ENCODE results near the gene TRMT11. TPM values are rescaled to one million over a fixed set of nuclear protein-coding genes. Genes with fewer than 3 reads are reported as not detected.
A peak's percentile ranks its signal among the peaks of the same experiment; 100 is the strongest.

TRMT11 gene
- total and polyA plus RNA-seq, 4 donors = 9.9 to 46.1 (median 15.3) TPM

DNA sequence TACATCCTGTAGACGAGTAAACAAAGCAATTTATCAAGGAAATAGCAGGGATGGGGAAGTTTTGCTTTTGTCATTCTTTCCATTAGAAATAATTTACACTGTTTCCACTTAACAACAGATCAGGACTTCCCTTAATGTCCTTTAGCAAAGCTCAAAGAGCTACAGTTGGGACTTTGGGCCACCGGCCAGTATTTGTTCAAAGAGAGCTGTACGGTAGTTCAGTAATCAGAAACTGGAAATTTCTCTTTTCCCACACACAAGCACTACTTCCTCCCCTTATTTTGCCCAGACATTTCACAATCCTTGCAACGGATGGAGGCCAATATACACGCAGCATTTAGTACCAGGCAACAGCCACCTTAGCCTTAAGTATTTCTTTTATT is 41.9 kb upstream of the TRMT11 start:
- TF ChIP-seq, protein P1, sequence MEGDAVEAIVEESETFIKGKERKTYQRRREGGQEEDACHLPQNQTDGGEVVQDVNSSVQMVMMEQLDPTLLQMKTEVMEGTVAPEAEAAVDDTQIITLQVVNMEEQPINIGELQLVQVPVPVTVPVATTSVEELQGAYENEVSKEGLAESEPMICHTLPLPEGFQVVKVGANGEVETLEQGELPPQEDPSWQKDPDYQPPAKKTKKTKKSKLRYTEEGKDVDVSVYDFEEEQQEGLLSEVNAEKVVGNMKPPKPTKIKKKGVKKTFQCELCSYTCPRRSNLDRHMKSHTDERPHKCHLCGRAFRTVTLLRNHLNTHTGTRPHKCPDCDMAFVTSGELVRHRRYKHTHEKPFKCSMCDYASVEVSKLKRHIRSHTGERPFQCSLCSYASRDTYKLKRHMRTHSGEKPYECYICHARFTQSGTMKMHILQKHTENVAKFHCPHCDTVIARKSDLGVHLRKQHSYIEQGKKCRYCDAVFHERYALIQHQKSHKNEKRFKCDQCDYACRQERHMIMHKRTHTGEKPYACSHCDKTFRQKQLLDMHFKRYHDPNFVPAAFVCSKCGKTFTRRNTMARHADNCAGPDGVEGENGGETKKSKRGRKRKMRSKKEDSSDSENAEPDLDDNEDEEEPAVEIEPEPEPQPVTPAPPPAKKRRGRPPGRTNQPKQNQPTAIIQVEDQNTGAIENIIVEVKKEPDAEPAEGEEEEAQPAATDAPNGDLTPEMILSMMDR (IDR thresholded peaks at IDR 0.05; ENCODE audit: control extremely low read depth, extremely low read depth) = no peak
- Histone ChIP-seq H3K36me3 (ENCODE audit: control insufficient read depth in 4 of 4, insufficient read depth in 4 of 4, low read length in 4 of 4) (no peaks in the 10 kb centered on the region), H3K4me3 (no peak overlapping the region), H3K27me3 (ENCODE audit: control insufficient read depth in 3 of 3, insufficient read depth in 3 of 3, low read length in 2 of 3) (no peaks in the 10 kb centered on the region), H3K9me3 (ENCODE audit: control insufficient read depth in 4 of 4, insufficient read depth in 3 of 4, low read length in 3 of 4) (no peaks in the 10 kb centered on the region), H3K27ac (ENCODE audit: low read depth in 1 of 2, low read length in 1 of 2) (peak overlapping the region in 1 of 2 donors; percentile 42), H3K4me1 (ENCODE audit: control insufficient read depth in 5 of 5, insufficient read depth in 5 of 5, low read length in 5 of 5) (peaks cover 0 to 15% (median 0%) of the 10 kb centered on the region in 5 donors), H3K9ac (ENCODE audit: insufficient read depth in 1 of 2, low read length in 2 of 2) (peak overlapping the region in 1 of 2 donors; percentile 0)
- peak; percentile 58 to 91 (median 83) for DNase-seq
- WGBS, 2 donors = 1 to 4% methylated on average over 5 of the region's 5 CpGs
- ATAC-seq (ENCODE audit: insufficient read depth, low FRiP score) = peak; percentile 62

DNA sequence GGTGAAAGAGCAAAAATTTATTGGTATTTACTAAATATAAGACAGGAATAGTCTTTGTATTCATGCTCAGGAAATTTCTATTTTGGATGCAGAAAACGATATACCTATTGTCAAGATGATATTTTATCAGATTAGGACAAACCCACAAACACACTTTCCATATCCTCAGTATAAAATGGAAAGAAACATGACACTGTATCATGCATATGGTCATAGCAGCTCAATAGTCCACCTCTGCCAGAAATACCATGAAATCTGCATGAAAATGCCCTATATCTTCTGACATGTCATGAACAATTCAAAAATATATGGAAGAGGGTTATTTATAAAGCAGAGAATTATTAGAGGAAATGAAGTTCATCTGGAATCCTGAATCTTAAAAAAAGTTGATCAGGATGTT is 41.4 kb upstream of the TRMT11 start:
- TF ChIP-seq, protein P1 (IDR thresholded peaks at IDR 0.05; ENCODE audit: control extremely low read depth, extremely low read depth) = no peak
- WGBS, 2 donors = 16 to 35% methylated on average over 1 of the region's 1 CpG
- H3K36me3 ChIP-seq (ENCODE audit: control insufficient read depth in 4 of 4, insufficient read depth in 4 of 4, low read length in 4 of 4) = no peaks in the 10 kb centered on the region
- H3K9ac ChIP-seq (ENCODE audit: insufficient read depth in 1 of 2, low read length in 2 of 2) = no peak overlapping the region
- H3K4me1 ChIP-seq (ENCODE audit: control insufficient read depth in 5 of 5, insufficient read depth in 5 of 5, low read length in 5 of 5) = peaks cover 0 to 15% (median 0%) of the 10 kb centered on the region in 5 donors
- no peak for DNase-seq
- no peaks in the 10 kb centered on the region for H3K9me3 ChIP-seq (ENCODE audit: control insufficient read depth in 4 of 4, insufficient read depth in 3 of 4, low read length in 3 of 4)
- no peaks in the 10 kb centered on the region for H3K27me3 ChIP-seq (ENCODE audit: control insufficient read depth in 3 of 3, insufficient read depth in 3 of 3, low read length in 2 of 3)
- no peak overlapping the region for H3K27ac ChIP-seq (ENCODE audit: low read depth in 1 of 2, low read length in 1 of 2)
- no peak overlapping the region for H3K4me3 ChIP-seq
- no peak for ATAC-seq (ENCODE audit: insufficient read depth, low FRiP score)

DNA sequence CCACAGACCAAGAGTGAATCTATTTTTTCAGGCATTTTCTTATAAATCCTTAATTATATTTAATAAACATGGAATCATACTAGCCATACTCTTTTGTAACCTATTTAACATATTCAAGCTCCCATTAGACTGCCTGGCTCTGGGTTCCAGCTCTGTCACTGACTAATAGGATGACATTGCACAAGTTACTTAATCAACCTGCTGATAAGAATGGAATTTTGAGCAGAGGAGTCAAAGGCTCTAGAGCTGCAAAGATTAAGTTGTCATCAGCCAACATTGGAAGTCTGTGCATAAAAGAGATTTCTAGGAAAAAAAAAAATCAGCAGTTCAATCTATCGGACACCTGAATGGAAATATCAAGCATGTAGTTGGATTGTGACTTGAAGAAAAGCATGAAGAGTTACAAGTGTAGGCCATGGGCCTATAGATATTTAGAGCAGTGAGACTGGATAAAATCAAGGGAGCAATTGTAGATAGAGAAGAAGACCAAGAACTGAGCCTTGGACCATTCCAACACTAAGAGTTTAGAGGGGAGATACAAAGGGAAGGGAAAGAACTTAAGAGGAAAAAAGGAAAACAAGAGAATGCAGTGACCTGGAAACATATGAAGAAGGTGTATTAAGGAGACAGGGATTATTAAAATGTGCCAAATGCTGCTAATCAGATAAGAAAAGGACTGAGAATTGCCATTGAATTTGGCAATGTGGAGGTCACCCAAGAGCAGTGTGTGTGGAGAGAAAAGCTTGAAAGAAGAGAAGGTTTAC is 40.8 kb upstream of the TRMT11 start:
- DNase-seq (no peak), ATAC-seq (ENCODE audit: insufficient read depth, low FRiP score) (peak; percentile 22)
- H3K9me3 ChIP-seq (ENCODE audit: control insufficient read depth in 4 of 4, insufficient read depth in 3 of 4, low read length in 3 of 4) = no peaks in the 10 kb centered on the region
- 71 to 93% methylated on average over 1 of the region's 1 CpG for WGBS, 2 donors
- H3K27me3 ChIP-seq (ENCODE audit: control insufficient read depth in 3 of 3, insufficient read depth in 3 of 3, low read length in 2 of 3) = no peaks in the 10 kb centered on the region
- H3K36me3 ChIP-seq (ENCODE audit: control insufficient read depth in 4 of 4, insufficient read depth in 4 of 4, low read length in 4 of 4) = no peaks in the 10 kb centered on the region
- TF ChIP-seq, protein P1 (IDR thresholded peaks at IDR 0.05; ENCODE audit: control extremely low read depth, extremely low read depth) = no peak
- H3K27ac ChIP-seq (ENCODE audit: low read depth in 1 of 2, low read length in 1 of 2) = peak overlapping the region; percentile 50 to 75
- peaks cover 0 to 15% (median 0%) of the 10 kb centered on the region in 5 donors for H3K4me1 ChIP-seq (ENCODE audit: control insufficient read depth in 5 of 5, insufficient read depth in 5 of 5, low read length in 5 of 5)
- H3K4me3 ChIP-seq = no peak overlapping the region
- H3K9ac ChIP-seq (ENCODE audit: insufficient read depth in 1 of 2, low read length in 2 of 2) = no peak overlapping the region

All from lung (tissue), 12 donors.